Osteoblast (primary cell): ENCODE measurements around the gene LTA4H. TPM values are rescaled to one million over a fixed set of nuclear protein-coding genes. Genes with fewer than 3 reads are reported as not detected.

Source experiments
- DNase-seq: peaks from one replicate; pipeline ENCODE4 v3.0.0; 2011; ENCODE audit warnings: low spot score, mixed read lengths; ENCODE audit not compliant: insufficient read length; ENCODE audit errors: missing footprints
- H2AFZ ChIP-seq: 2 replicates; pipeline ENCODE4 v1.6.0; 2011; ENCODE audit warnings: mild to moderate bottlenecking, low read length
- H3K27ac ChIP-seq: 2 replicates; pipeline ENCODE4 v1.5.1; 2011; ENCODE audit warnings: mild to moderate bottlenecking, low read depth, low read length, moderate library complexity
- H3K27me3 ChIP-seq: 2 replicates; pipeline ENCODE4 v1.6.0; 2012; ENCODE audit warnings: mild to moderate bottlenecking, control low read depth, inconsistent platforms, low read length, moderate library complexity; ENCODE audit not compliant: insufficient read depth
- H3K36me3 ChIP-seq: 2 replicates; pipeline ENCODE4 v1.5.1; 2011; ENCODE audit warnings: mild to moderate bottlenecking, low read length, control low read depth, moderate library complexity; ENCODE audit not compliant: insufficient read depth
- H3K4me1 ChIP-seq: 2 replicates; pipeline ENCODE4 v1.5.1; 2011; ENCODE audit warnings: mild to moderate bottlenecking, low read length, control low read depth, moderate library complexity; ENCODE audit not compliant: insufficient read depth
- H3K4me2 ChIP-seq: 2 replicates; pipeline ENCODE4 v1.6.0; 2011; ENCODE audit warnings: mild to moderate bottlenecking, low read length; ENCODE audit not compliant: insufficient read depth
- H3K4me3 ChIP-seq: fragments of 200-600 bp; sonication (generic); 3 replicates; pipeline ENCODE4 v1.5.1; 2012; ENCODE audit warnings: mild to moderate bottlenecking, low read length, inconsistent platforms; ENCODE audit not compliant: insufficient read depth
- H3K79me2 ChIP-seq: 2 replicates; pipeline ENCODE4 v1.6.0; 2012; ENCODE audit warnings: mild to moderate bottlenecking, low read length, control low read depth, inconsistent platforms; ENCODE audit not compliant: insufficient read depth
- H3K9me3 ChIP-seq: 2 replicates; pipeline ENCODE4 v1.5.1; 2011; ENCODE audit warnings: low read depth, low read length, control low read depth
- H4K20me1 ChIP-seq: 2 replicates; pipeline ENCODE4 v1.6.0; 2012; ENCODE audit warnings: mild to moderate bottlenecking, low read length, control low read depth; ENCODE audit not compliant: insufficient read depth
- total RNA-seq: library from RNA; depleted of rRNA; stranded (reverse); fragments of >200 nt; gene quantifications from 2 replicates; pipeline ENCODE4 v1.2.3, GENCODE V29; 2012
- TF ChIP-seq, protein P1 (sequence below): IDR thresholded peaks from 2 replicates; pipeline ENCODE4 v1.5.1; 2011; ENCODE audit warnings: mild to moderate bottlenecking, low read depth, low read length, moderate library complexity; ENCODE audit errors: extremely low read depth

LTA4H gene
- total RNA-seq, 1 donor = 73.8 TPM

DNA sequence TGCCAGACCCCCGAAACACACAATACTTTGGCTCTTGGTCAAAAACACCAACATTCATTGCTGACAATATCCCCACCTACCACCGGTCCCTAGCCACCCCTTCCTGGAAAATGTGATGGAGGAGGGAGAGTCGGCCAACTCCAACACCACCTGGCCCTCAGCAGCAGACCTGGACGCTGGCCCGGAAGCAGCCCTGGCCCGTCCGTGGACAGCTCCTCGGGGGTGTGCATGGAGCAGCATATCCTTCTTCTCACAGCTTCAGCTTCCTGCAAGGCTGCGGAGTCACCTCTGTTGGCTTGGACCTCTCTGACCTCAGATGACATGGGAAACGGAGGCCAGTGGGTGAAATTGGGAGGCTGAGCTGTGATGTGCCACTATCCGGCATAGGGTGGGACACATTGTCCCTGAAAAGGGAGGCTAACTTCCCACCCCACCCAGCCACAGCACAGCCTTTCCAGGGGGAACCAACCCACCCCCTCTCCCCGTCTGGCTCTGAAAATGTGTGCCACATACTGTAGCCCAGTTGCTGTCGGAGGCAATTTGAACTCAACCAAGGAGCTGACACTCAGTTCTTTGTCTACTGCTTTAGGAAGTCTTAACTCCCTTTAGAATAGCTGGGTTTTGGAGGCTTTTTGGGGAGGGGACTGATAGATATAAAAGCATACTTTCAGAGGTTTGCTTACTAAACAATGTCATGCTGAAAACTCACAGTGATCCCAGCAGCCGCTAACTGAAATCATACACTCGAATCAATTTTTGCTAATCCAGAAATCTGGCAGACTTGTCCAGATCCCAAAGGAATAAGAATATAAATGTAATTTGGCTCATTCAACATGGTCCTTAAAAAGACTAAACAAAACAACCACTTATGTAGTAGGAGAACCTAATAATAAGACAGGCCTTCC, 43.1 kb upstream of the LTA4H start:
- H3K4me2 ChIP-seq = no peak overlapping the region
- H3K4me1 ChIP-seq = no peaks in the 10 kb centered on the region
- H3K4me3 ChIP-seq = no peak overlapping the region
- peak; percentile 42 for DNase-seq
- no peaks in the 10 kb centered on the region for H4K20me1 ChIP-seq
- H2AFZ ChIP-seq = no peak overlapping the region
- H3K27ac ChIP-seq = no peak overlapping the region
- H3K9me3 ChIP-seq = no peaks in the 10 kb centered on the region
- H3K27me3 ChIP-seq = peaks cover 5% of the 10 kb centered on the region
- no peaks in the 10 kb centered on the region for H3K79me2 ChIP-seq
- H3K36me3 ChIP-seq = no peaks in the 10 kb centered on the region
- TF ChIP-seq, protein P1, sequence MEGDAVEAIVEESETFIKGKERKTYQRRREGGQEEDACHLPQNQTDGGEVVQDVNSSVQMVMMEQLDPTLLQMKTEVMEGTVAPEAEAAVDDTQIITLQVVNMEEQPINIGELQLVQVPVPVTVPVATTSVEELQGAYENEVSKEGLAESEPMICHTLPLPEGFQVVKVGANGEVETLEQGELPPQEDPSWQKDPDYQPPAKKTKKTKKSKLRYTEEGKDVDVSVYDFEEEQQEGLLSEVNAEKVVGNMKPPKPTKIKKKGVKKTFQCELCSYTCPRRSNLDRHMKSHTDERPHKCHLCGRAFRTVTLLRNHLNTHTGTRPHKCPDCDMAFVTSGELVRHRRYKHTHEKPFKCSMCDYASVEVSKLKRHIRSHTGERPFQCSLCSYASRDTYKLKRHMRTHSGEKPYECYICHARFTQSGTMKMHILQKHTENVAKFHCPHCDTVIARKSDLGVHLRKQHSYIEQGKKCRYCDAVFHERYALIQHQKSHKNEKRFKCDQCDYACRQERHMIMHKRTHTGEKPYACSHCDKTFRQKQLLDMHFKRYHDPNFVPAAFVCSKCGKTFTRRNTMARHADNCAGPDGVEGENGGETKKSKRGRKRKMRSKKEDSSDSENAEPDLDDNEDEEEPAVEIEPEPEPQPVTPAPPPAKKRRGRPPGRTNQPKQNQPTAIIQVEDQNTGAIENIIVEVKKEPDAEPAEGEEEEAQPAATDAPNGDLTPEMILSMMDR = no peak

- Histone ChIP-seq H3K79me2 (no peaks in the 10 kb centered on the region), H4K20me1 (no peaks in the 10 kb centered on the region), H3K4me3 (no peak overlapping the region), H2AFZ (no peak overlapping the region), H3K4me2 (no peak overlapping the region), H3K4me1 (no peaks in the 10 kb centered on the region), H3K27me3 (peaks cover 5% of the 10 kb centered on the region), H3K9me3 (no peaks in the 10 kb centered on the region), H3K27ac (no peak overlapping the region), H3K36me3 (no peaks in the 10 kb centered on the region)
- TF ChIP-seq, protein P1 = no peak
- DNase-seq = no peak
Observed at GRCh38 chr12:96077081-96077480, 41.7 kb upstream of the LTA4H start.

GRCh38 chr12:96075560-96075959, 40.2 kb upstream of the LTA4H start:
- Histone ChIP-seq H3K4me2 (no peak overlapping the region), H3K9me3 (no peaks in the 10 kb centered on the region), H4K20me1 (no peaks in the 10 kb centered on the region), H3K27ac (no peak overlapping the region), H3K79me2 (no peaks in the 10 kb centered on the region), H3K4me3 (no peak overlapping the region), H3K4me1 (no peaks in the 10 kb centered on the region), H3K36me3 (no peaks in the 10 kb centered on the region), H3K27me3 (peaks cover 5% of the 10 kb centered on the region), H2AFZ (no peak overlapping the region)
- TF ChIP-seq, protein P1 = no peak
- DNase-seq = peak; percentile 11
